SJSA1 (cell line): ENCODE measurements around the gene CD4. TPM values are rescaled to one million over a fixed set of nuclear protein-coding genes. Genes with fewer than 3 reads are reported as not detected.

Source experiments
- DNase-seq, 2 experiments: peaks; one replicate each; pipeline ENCODE4 v3.0.0-alpha.2; 2015 to 2020; ENCODE audit warnings: low spot score in 2 of 2, low read depth in 1 of 2
- H3K27ac ChIP-seq: fragments of 250-450 bp; sonication (Bioruptor Pico); 2 replicates; pipeline ENCODE4 v1.5.1; 2020; ENCODE audit warnings: mild to moderate bottlenecking, moderate library complexity
- H3K27me3 ChIP-seq: fragments of 250-450 bp; sonication (Bioruptor Pico); replicated peaks from 2 replicates; pipeline ENCODE4 v1.5.1; 2020; ENCODE audit warnings: mild to moderate bottlenecking, moderate library complexity
- H3K36me3 ChIP-seq: fragments of 250-450 bp; sonication (Bioruptor Pico); 2 replicates; pipeline ENCODE4 v1.5.1; 2020; ENCODE audit warnings: mild to moderate bottlenecking
- H3K4me1 ChIP-seq: fragments of 250-450 bp; sonication (Bioruptor Pico); replicated peaks from 2 replicates; pipeline ENCODE4 v1.6.1; 2021; ENCODE audit warnings: mild to moderate bottlenecking
- H3K4me3 ChIP-seq: fragments of 250-450 bp; sonication (Bioruptor Pico); 2 replicates; pipeline ENCODE4 v1.5.1; 2020; ENCODE audit warnings: mild to moderate bottlenecking
- H3K9me3 ChIP-seq: fragments of 250-450 bp; sonication (Bioruptor Pico); replicated peaks from 2 replicates; pipeline ENCODE4 v1.5.1; 2020; ENCODE audit warnings: mild to moderate bottlenecking
- total RNA-seq: library from RNA; depleted of rRNA; stranded (reverse); fragments of >200 nt; shearing (Covaris generic); gene quantifications from 2 replicates; pipeline ENCODE4 v1.2.3, GENCODE V29; 2014

The CD4 gene
- total RNA-seq, 1 experiment from 2014 or later, result not detected

DNA sequence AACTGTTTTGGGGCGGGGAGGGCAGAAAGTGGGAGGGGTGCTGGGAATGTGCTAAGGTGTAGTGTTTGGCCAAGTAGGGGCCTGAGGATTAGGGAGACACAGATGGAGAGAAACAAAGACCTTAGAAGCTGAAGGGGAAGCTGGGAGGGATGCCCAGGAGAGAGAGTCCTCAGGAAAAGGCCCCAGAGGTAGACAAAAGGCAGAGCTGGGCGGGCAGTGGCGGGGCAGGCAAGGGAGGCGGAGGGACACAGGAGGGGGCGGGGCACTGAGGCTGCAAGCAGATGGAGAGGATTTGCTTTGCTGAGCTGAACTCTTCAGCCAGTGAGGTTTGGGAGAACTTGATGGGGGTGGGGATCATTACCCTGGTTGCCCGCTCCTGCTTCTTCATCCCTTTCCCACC lies 20.3 kb upstream of the CD4 start:
- Histone ChIP-seq H3K9me3 (no peaks in the 10 kb centered on the region), H3K36me3 (peaks cover 35% of the 10 kb centered on the region), H3K27ac (no peak overlapping the region), H3K27me3 (no peaks in the 10 kb centered on the region), H3K4me3 (no peak overlapping the region), H3K4me1 (peaks cover 35% of the 10 kb centered on the region)
- no peak for DNase-seq

DNA sequence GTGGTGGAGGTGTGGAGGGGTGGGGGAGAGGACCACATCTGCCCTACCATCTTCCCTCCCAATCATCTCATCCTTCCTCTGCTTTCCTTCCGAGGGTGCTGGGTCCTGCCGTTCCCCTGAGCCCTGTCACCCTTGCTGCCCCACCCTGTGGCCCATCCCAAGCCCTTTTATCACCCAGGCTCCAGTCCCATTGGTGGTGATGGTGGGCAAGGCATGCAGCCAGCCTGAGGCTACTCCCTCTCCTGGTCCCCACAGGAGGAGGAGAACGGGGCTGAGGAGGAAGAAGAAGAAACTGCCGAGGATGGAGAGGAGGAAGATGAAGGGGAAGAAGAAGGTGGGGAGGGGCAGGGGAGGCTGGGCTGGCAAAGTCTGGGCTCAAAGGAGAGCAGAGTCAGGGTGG lies 19.7 kb upstream of the CD4 start:
- DNase-seq, result no peak
- peaks cover 38% of the 10 kb centered on the region for H3K36me3 ChIP-seq
- H3K27me3 ChIP-seq, result no peaks in the 10 kb centered on the region
- H3K4me3 ChIP-seq, result no peak overlapping the region
- peaks cover 31% of the 10 kb centered on the region for H3K4me1 ChIP-seq
- H3K27ac ChIP-seq, result no peak overlapping the region
- no peaks in the 10 kb centered on the region for H3K9me3 ChIP-seq

DNA sequence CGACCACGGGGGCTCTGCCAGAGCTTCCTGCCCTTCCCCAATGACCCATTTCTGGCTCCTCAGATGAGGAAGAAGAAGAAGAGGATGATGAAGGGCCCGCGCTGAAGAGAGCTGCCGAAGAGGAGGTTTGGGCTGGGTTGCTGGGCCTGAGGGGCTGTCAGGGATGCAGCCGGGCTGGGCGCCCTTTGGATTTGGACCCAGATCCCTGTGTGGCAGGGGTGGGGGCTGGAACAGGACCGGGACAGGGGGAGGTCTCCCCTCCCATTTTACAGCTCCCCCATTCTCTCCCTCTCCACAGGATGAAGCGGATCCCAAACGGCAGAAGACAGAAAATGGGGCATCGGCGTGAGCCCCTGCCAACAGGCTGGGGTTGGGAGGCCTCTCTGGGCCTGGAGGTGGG lies 19.2 kb upstream of the CD4 start:
- Histone ChIP-seq H3K4me1 (peaks cover 27% of the 10 kb centered on the region), H3K27ac (no peak overlapping the region), H3K4me3 (no peak overlapping the region), H3K36me3 (peaks cover 40% of the 10 kb centered on the region), H3K9me3 (no peaks in the 10 kb centered on the region), H3K27me3 (no peaks in the 10 kb centered on the region)
- no peak for DNase-seq

DNA sequence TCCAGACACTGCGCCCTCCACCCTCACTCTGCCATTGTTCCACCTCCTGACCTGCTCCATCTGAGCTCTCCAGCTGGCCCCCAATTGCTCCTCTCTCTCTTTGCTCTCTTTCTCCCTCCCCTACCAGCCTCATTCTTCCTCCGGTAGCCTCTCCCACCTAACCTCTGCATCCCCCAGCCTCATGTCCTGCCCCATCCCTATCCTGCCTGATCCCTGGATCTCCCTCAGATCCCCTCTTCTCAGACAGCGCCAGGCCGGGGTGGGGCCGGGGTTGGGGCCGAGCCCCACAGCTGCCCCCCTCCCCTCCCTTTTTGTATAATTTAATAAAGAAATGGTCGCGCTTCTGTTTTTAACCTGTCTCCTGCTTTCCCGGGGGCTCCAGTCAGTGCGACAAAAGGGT lies 18.7 kb upstream of the CD4 start:
- no peaks in the 10 kb centered on the region for H3K9me3 ChIP-seq
- H3K4me3 ChIP-seq, result no peak overlapping the region
- DNase-seq, result no peak
- H3K4me1 ChIP-seq, result peaks cover 21% of the 10 kb centered on the region
- no peak overlapping the region for H3K27ac ChIP-seq
- no peaks in the 10 kb centered on the region for H3K27me3 ChIP-seq
- H3K36me3 ChIP-seq, result peaks cover 40% of the 10 kb centered on the region

DNA sequence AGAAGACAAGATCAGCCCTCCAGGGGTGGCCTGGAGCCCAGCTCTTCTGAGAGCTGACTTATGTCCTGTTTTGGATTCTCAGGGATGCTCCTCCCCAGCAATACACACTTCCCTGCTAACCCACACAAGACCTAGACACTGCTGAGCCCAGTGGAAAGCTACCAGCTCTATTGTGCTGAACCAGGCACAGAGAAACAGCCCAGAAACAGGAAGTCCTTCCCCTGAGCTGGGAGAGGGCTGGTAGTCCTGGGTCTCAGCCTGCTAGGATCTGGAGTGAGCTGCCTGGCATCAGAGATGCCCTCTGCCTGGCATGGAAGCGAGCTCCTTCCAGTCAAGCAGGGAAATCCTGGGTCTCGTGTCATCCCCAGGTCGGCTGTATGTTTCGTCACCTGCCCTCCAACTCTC lies 18.2 kb upstream of the CD4 start:
- no peak for DNase-seq
- Histone ChIP-seq H3K9me3 (no peaks in the 10 kb centered on the region), H3K27me3 (no peaks in the 10 kb centered on the region), H3K36me3 (peaks cover 43% of the 10 kb centered on the region), H3K4me1 (peaks cover 17% of the 10 kb centered on the region), H3K4me3 (no peak overlapping the region), H3K27ac (no peak overlapping the region)

DNA sequence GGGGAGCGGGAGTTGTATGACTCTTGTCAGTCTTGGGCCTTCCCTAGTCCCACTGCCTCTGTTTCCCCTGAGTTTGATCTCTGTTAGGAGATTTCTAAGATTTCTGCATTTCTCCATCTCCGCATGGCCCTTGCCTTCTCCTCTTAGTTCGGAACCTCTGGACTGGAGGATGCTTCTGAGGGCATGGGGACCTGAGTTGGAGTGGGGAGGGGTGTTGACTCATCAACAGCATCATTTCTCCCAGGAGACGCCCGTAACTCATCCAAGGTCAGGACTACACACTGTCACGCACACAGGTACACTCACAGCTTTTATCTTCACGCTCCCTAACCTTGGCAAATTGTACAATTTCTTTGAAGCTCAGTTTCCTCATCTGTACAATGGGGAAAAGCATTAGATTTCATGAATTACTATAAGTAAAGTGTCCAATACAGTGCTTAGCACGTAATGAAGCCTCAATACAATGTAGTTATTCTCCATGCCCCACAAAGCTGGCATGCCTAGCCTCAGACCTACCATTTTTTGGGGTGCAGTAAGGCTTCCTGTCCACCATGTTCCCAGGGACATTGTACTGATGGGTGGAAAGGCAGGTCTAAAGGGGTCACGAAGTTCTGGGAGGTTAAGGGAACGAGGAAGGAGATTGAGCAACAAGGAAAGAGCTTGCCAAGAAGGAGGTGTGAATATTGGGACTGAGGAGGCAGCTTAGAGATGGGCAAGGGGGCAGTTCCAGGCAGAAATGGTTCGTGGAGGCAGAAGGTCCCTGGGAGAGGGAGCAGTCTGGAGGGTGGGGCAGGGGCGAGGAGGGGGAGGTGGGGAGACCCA lies 17.6 kb upstream of the CD4 start:
- H3K27me3 ChIP-seq, result no peaks in the 10 kb centered on the region
- H3K9me3 ChIP-seq, result no peaks in the 10 kb centered on the region
- H3K4me1 ChIP-seq, result peaks cover 17% of the 10 kb centered on the region
- DNase-seq, result no peak
- H3K4me3 ChIP-seq, result no peak overlapping the region
- no peak overlapping the region for H3K27ac ChIP-seq
- peaks cover 44% of the 10 kb centered on the region for H3K36me3 ChIP-seq

DNA sequence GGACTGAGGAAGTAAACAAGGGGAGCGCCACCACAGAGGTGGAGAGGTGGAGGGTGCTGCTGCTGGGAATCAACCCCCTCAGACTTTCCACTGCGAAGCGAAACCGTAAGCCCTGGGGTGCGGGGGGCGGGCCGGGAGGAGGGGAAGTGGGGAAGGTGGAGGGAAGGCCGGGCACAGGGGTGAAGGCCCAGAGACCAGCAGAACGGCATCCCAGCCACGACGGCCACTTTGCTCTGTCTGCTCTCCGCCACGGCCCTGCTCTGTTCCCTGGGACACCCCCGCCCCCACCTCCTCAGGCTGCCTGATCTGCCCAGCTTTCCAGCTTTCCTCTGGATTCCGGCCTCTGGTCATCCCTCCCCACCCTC lies 17.0 kb upstream of the CD4 start, which contains the start of gene LAG3:
LAG3 (plus strand) TSS at position 190 of the 365 bp plus-strand sequence. CDS start 333 bp downstream, outside the sequence.
- no peak for DNase-seq
- H3K4me1 ChIP-seq, result peaks cover 17% of the 10 kb centered on the region
- H3K9me3 ChIP-seq, result no peaks in the 10 kb centered on the region
- no peak within 1 kb of the TSS for H3K4me3 ChIP-seq
- no peak within 1 kb of the TSS for H3K27ac ChIP-seq
- no peaks in the 10 kb centered on the region for H3K27me3 ChIP-seq
- peaks cover 44% of the 10 kb centered on the region for H3K36me3 ChIP-seq

DNA sequence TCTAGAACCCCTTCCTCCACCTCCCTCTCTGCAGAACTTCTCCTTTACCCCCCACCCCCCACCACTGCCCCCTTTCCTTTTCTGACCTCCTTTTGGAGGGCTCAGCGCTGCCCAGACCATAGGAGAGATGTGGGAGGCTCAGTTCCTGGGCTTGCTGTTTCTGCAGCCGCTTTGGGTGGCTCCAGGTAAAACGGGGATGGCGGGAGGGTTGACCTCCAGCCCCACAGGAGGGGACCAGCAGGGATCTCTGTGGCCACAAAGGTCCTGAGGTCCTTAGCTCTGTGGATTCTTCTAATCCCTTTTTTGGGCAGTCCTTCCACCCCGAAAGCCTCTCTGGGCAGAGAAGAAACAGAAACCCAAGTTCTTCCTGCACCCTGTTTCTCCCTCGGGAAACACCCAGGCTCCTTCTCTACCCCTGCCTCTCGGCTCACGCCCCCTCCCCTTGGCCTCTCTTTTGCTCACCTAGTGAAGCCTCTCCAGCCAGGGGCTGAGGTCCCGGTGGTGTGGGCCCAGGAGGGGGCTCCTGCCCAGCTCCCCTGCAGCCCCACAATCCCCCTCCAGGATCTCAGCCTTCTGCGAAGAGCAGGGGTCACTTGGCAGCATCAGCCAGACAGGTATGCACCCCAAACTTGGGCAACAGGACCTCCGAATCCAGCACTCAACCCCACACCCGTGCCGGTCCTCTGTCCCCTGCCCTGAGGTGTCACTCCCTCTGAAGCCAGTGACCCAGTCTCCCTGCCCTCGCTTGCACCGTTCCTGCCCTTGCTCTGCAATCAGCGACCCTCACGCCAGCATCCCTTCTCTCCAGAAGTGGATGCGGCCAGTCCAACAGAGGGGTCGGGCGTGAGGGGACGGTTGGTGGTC lies 16.4 kb upstream of the CD4 start:
- Histone ChIP-seq H3K36me3 (peaks cover 44% of the 10 kb centered on the region), H3K9me3 (no peaks in the 10 kb centered on the region), H3K4me3 (no peak overlapping the region), H3K4me1 (peaks cover 14% of the 10 kb centered on the region), H3K27ac (no peak overlapping the region), H3K27me3 (no peaks in the 10 kb centered on the region)
- no peak for DNase-seq

DNA sequence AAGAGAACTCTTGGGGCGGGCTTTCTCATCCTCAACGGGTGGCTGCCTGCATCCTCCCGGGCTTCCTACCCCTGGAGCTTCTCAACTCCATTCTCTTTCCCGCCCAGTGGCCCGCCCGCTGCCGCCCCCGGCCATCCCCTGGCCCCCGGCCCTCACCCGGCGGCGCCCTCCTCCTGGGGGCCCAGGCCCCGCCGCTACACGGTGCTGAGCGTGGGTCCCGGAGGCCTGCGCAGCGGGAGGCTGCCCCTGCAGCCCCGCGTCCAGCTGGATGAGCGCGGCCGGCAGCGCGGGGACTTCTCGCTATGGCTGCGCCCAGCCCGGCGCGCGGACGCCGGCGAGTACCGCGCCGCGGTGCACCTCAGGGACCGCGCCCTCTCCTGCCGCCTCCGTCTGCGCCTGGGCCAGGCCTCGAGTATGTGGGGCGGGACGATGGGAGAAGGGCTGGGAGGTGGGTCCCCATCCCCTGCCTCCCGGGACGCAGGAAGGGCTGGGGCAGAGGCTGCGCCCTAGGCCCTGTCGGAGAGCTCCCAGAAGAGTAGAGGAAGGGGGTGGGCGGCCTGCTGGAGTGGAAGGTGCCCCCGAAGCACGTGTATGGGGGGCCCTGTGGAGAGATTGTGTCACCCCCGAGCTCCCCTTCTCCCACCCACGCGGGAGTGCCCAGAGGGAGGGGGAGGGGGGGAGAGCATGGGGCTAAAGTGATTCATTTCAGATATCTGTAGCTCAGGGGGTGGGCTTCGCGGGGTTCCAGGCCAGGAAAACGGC lies 15.6 kb upstream of the CD4 start:
- no peaks in the 10 kb centered on the region for H3K9me3 ChIP-seq
- H3K36me3 ChIP-seq, result peaks cover 38% of the 10 kb centered on the region
- no peak overlapping the region for H3K27ac ChIP-seq
- H3K27me3 ChIP-seq, result no peaks in the 10 kb centered on the region
- H3K4me1 ChIP-seq, result peaks cover 11% of the 10 kb centered on the region
- no peak overlapping the region for H3K4me3 ChIP-seq
- no peak for DNase-seq

DNA sequence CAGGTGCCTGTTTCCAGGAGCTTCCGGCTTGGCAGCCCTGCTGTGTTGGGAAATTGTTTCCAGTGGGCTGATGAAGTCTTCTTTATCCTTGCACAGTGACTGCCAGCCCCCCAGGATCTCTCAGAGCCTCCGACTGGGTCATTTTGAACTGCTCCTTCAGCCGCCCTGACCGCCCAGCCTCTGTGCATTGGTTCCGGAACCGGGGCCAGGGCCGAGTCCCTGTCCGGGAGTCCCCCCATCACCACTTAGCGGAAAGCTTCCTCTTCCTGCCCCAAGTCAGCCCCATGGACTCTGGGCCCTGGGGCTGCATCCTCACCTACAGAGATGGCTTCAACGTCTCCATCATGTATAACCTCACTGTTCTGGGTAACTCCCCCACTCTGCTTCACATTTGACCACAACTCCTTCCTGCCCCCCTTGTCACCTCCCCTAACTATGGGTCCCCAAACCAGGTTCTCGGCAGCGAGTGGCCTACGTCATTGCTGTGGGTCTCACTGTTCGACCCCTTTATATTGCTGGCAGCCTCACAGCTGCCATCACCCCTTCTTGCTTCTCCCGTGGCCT lies 14.7 kb upstream of the CD4 start:
- peaks cover 6% of the 10 kb centered on the region for H3K4me1 ChIP-seq
- no peak overlapping the region for H3K4me3 ChIP-seq

DNA sequence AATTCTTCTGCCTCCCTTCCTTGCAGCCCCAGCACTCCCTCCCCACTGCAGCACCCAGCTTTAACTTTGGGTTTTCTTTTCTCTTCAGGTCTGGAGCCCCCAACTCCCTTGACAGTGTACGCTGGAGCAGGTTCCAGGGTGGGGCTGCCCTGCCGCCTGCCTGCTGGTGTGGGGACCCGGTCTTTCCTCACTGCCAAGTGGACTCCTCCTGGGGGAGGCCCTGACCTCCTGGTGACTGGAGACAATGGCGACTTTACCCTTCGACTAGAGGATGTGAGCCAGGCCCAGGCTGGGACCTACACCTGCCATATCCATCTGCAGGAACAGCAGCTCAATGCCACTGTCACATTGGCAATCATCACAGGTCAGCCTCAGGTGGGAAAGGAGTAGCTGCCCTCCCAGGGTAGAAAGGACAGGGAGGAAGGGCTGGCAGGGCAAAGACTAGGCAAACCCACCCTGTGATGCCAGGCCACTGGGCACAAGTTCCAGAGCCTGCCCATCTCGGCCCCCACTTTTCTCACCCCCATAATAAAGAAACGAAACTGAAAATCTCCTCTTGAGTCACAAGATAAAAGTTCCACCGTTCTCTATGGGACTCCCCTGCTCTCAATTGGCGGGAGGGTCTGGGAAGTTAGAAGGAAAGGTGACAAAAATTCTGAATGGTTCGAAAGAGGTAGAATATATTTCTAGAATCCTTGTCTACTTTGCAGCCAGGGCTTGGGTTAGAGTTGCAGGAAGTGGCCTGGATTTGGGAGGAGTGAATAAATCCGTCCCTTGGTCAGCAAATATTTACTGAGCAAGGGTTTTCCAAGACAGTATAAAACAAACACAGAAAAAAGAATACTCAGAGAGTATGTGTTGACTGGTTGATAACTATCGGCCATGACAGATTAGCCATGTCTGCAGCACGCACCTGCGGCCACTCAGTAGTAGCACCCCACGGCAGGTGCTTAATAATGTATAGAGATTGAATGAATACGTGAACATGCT lies 13.8 kb upstream of the CD4 start:
- H3K9me3 ChIP-seq, result no peaks in the 10 kb centered on the region
- H3K4me1 ChIP-seq, result peaks cover 6% of the 10 kb centered on the region
- H3K36me3 ChIP-seq, result peaks cover 24% of the 10 kb centered on the region
- no peak overlapping the region for H3K4me3 ChIP-seq
- no peak for DNase-seq
- no peak overlapping the region for H3K27ac ChIP-seq
- H3K27me3 ChIP-seq, result no peaks in the 10 kb centered on the region

More for the DNA sequence above, 14.7 kb upstream of the CD4 start:
- DNase-seq, result no peak
- H3K27ac ChIP-seq, result no peak overlapping the region
- H3K36me3 ChIP-seq, result peaks cover 33% of the 10 kb centered on the region
- H3K9me3 ChIP-seq, result no peaks in the 10 kb centered on the region
- H3K27me3 ChIP-seq, result no peaks in the 10 kb centered on the region

DNA sequence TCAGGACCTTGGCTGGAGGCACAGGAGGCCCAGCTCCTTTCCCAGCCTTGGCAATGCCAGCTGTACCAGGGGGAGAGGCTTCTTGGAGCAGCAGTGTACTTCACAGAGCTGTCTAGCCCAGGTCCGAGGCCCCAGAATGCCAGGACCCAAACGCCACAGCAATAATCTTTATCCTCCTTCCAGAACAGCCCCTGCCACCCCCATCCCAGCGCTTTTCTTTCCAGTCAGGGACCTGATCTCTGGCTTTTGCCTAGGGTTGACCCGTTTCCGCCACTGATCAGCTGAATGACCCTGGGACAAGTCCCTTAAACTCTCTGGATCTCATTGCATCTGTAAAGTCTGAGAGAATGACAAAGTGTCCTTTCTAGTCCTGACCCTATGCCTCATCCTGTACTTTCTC lies 11.9 kb upstream of the CD4 start:
- Histone ChIP-seq H3K36me3 (peaks cover 9% of the 10 kb centered on the region), H3K4me3 (no peak overlapping the region), H3K9me3 (no peaks in the 10 kb centered on the region), H3K27ac (no peak overlapping the region), H3K27me3 (no peaks in the 10 kb centered on the region), H3K4me1 (peaks cover 6% of the 10 kb centered on the region)
- no peak for DNase-seq
